HFF-Myc (cell line): ENCODE data around the gene F2RL1.

Source experiments
- DNase-seq: peaks from one replicate; pipeline ENCODE4 v3.0.0-alpha.2; 2011; ENCODE audit warnings: low read depth; ENCODE audit errors: extremely low read depth
- H3K4me3 ChIP-seq: replicated peaks from 2 replicates; pipeline ENCODE4 v1.5.1; 2011; ENCODE audit warnings: low read depth, mild to moderate bottlenecking, control low read depth, low read length
- TF ChIP-seq, protein P1 (sequence below): IDR thresholded peaks from 2 replicates; pipeline ENCODE4 v1.5.1; 2012; ENCODE audit warnings: mild to moderate bottlenecking, low read depth, low read length, control low read depth; ENCODE audit errors: missing control alignments

F2RL1 gene

DNA sequence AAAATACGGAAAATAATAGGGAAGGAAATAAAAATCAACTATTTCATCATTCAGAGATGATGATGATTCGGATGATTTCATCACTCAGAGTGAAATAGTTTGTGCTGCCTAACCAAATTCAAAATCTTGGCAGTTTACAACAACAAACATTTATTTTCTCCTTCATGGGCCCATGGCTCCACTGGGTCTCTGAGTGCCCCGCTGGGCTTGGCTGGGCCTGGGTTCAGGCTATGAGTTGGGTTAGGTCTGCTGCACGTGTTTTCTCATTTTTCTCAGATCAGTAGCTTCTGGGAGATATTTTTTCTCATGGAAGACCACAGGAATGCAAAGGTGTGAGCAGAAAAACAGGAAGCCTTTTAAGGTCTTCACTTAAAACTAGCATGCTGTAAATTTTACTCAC is 24.0 kb upstream of the F2RL1 start:
- no peak for DNase-seq
- H3K4me3 ChIP-seq = no peak overlapping the region
- TF ChIP-seq, protein P1, sequence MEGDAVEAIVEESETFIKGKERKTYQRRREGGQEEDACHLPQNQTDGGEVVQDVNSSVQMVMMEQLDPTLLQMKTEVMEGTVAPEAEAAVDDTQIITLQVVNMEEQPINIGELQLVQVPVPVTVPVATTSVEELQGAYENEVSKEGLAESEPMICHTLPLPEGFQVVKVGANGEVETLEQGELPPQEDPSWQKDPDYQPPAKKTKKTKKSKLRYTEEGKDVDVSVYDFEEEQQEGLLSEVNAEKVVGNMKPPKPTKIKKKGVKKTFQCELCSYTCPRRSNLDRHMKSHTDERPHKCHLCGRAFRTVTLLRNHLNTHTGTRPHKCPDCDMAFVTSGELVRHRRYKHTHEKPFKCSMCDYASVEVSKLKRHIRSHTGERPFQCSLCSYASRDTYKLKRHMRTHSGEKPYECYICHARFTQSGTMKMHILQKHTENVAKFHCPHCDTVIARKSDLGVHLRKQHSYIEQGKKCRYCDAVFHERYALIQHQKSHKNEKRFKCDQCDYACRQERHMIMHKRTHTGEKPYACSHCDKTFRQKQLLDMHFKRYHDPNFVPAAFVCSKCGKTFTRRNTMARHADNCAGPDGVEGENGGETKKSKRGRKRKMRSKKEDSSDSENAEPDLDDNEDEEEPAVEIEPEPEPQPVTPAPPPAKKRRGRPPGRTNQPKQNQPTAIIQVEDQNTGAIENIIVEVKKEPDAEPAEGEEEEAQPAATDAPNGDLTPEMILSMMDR = no peak

DNA sequence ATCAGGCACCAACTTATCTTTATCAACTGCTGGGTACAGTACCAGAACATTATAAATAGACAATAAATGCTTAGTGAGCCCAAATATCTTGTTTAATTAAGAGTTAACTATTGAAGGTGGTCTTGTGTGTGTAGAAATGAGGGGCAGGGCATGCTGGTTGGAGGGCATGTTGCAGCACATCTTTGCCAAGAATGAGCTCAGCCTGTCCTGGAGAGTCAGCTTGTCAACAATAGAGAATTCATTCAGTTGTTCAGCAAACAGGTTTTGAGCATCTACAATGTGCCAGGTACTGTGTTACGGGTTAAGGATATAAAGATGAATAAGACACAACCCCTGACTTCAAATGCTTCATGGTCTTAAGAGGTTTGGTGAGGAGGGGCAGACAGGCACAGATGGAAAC is 19.2 kb upstream of the F2RL1 start:
- H3K4me3 ChIP-seq = no peak overlapping the region
- TF ChIP-seq, protein P1 = no peak
- DNase-seq = no peak

DNA sequence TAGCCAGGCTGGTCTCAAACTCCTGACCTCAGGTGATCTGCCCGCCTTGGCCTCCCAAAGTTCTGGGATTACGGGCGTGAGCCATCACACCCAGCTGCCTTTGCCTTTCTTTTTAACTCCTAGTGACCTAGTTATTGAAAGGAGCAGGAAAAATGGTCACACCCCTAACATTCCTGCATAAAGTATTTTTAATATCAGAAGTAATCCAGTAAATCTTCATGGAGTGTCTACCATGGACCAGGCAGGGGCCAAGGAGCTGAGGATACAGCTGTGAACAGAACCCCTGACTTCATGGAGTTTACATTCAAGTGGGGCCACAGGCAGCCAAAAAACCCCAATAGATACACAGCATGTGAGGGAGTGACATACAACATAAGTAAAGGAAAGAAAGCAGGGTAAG is 18.3 kb upstream of the F2RL1 start:
- TF ChIP-seq, protein P1 = no peak
- DNase-seq = no peak
- no peak overlapping the region for H3K4me3 ChIP-seq

DNA sequence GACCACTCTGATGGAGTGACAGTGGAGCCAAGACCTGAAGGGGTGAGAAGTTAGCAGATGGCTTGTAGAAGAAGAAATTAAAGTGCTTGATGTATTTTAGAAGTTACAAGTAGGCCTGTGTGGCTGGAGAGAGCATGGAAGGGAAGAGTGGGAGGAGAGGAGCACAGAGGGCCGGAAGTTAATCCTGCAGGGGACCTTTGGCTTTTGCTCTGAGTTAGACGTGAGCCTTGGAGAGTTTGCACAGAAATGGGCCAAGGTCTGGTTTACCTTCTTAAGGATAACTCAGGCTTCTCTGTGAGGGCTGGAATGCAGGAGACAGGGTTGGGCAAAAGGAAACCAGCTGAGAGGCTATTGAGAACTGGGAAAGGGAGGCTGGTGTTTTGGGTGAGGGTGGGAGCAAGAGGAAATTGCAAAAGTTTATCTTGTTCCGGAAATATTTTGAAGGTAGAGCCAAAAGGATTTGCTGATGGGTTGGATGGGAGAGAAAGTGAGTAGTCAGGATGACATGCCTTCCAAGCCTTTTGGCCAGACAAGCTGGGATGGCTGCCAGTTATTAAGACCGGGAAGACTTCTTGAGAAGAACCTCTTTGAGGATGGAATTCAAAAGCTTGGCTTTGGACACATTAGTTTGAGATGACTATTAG is 17.5 kb upstream of the F2RL1 start:
- H3K4me3 ChIP-seq = no peak overlapping the region
- DNase-seq = no peak
- TF ChIP-seq, protein P1 = no peak

DNA sequence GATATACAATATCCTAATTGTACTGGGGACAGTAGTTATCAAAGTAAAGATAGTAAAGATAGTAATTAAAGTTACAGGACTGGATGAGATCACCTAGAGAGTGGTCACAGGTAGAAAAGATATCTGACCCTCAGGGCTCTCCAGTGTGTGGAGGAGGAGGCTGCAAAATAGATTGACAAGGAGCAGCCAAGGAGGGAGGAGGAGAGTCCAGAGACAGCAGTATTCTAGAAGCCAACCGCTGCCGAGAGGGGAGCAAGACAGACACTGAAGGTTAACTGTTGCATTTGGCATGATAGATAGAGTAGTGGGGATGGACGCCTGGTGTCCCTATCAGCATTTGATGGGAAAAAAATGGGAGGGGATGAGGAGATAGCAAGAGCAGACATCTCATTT is 17.0 kb upstream of the F2RL1 start:
- no peak overlapping the region for H3K4me3 ChIP-seq
- TF ChIP-seq, protein P1 = no peak
- DNase-seq = no peak

DNA sequence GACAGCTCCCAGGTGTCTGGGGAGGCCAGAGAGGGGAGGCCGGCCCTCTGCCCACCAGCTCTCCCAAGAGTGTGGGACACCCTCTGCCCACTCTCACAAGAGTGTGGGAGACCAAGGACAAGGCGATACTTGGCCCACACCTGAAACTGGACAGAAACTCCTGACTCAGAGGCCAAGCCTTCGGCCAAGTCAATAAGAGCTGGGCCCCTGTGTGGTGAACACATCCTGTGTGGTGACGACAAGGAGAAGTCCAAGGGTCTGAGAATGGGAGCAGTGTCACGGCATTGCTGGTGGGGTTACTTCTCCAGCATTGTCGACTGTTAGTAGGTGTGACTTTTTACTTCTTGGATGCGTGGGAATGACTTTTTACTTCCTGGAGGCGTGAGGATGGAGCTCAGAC is 14.6 kb upstream of the F2RL1 start:
- TF ChIP-seq, protein P1 = no peak
- H3K4me3 ChIP-seq = no peak overlapping the region
- no peak for DNase-seq
